HEK293 (cell line): ENCODE measurements around the gene KCNF1.

Experiments
- CTCF ChIA-PET: fragments of 350-600 bp; formaldehyde crosslinking; extraction: SDS; loops from one replicate; lab custom pipeline; 2021; ENCODE audit warnings: antibody characterized with exemption; lab: Yijun Ruan, JAX
- POLR2A ChIA-PET: fragments of 300-600 bp; formaldehyde crosslinking; extraction: SDS; loops from one replicate; lab custom pipeline; 2020; ENCODE audit warnings: antibody characterized with exemption, inconsistent platforms; lab: Yijun Ruan, JAX
- H3K27ac ChIP-seq: fragments of 200-500 bp; sonication (Bioruptor generic); 2 replicates; pipeline ENCODE4 v1.5.1; 2014; ENCODE audit warnings: low read depth, low read length, control low read depth, inconsistent platforms; ENCODE audit errors: extremely low read depth
- H3K36me3 ChIP-seq, 2 experiments: fragments of 200-500 bp in 1 of 2; sonication (Bioruptor generic) in 1 of 2; 1 replicate in 1 of 2; 2 replicates in 1 of 2; pipeline ENCODE4 v1.5.1; 2014 to 2017; ENCODE audit warnings: inconsistent platforms in 2 of 2, low read length in 2 of 2; ENCODE audit not compliant: control insufficient read depth in 2 of 2, insufficient read depth in 1 of 2
- H3K4me1 ChIP-seq: fragments of 200-500 bp; sonication (Bioruptor generic); 2 replicates; pipeline ENCODE4 v1.5.1; 2014; ENCODE audit warnings: mild to moderate bottlenecking, low read length, inconsistent platforms; ENCODE audit not compliant: control insufficient read depth, insufficient read depth
- H3K4me3 ChIP-seq: 2 replicates; pipeline ENCODE4 v1.5.1; 2011; ENCODE audit warnings: low read depth, mild to moderate bottlenecking, control low read depth, low read length, moderate library complexity
- H3K9me3 ChIP-seq: fragments of 200-500 bp; sonication (Bioruptor generic); 2 replicates; pipeline ENCODE4 v1.5.1; 2014; ENCODE audit warnings: low read depth, low read length, inconsistent platforms; ENCODE audit not compliant: control insufficient read depth, insufficient read depth
- CTCF ChIP-seq: fragments of 450-650 bp; formaldehyde crosslinking; IDR thresholded peaks from 2 replicates; pipeline ENCODE4 v1.5.1; 2016; ENCODE audit warnings: missing biosample characterization, missing genetic modification characterization
- ELK4 ChIP-seq: IDR thresholded peaks from 2 replicates; pipeline ENCODE4 v1.6.1; 2011; ENCODE audit warnings: mild to moderate bottlenecking, low read depth, low read length, borderline replicate concordance
- GLI2 ChIP-seq: fragments of 450-650 bp; formaldehyde crosslinking; IDR thresholded peaks from 2 replicates; pipeline ENCODE4; 2017; ENCODE audit warnings: missing biosample characterization, missing genetic modification characterization, low read depth, borderline replicate concordance
- MZF1 ChIP-seq: fragments of 450-650 bp; formaldehyde crosslinking; IDR thresholded peaks from 2 replicates; pipeline ENCODE4 v1.5.1; 2017; ENCODE audit warnings: missing biosample characterization, missing genetic modification characterization, borderline replicate concordance
- YY1 ChIP-seq: fragments of 450-650 bp; formaldehyde crosslinking; IDR thresholded peaks from 2 replicates; pipeline ENCODE4 v1.5.1; 2018; ENCODE audit warnings: missing biosample characterization, missing genetic modification characterization
- YY2 ChIP-seq: fragments of 450-650 bp; formaldehyde crosslinking; IDR thresholded peaks from 2 replicates; pipeline ENCODE4 v1.5.1; 2016; ENCODE audit warnings: missing biosample characterization, missing genetic modification characterization
- ZFHX2 ChIP-seq: fragments of 450-650 bp; formaldehyde crosslinking; conservative IDR thresholded peaks from 2 replicates; pipeline ENCODE4 v1.5.1; 2016; ENCODE audit warnings: missing biosample characterization, missing genetic modification characterization
- ZFP69B ChIP-seq: fragments of 450-650 bp; formaldehyde crosslinking; IDR thresholded peaks from 2 replicates; pipeline ENCODE4 v1.5.1; 2016; ENCODE audit warnings: missing biosample characterization, missing genetic modification characterization
- ZNF112 ChIP-seq: fragments of 450-650 bp; formaldehyde crosslinking; IDR thresholded peaks from 2 replicates; pipeline ENCODE4 v1.5.0; 2017; ENCODE audit warnings: missing biosample characterization, missing genetic modification characterization
- ZNF169 ChIP-seq: fragments of 450-650 bp; formaldehyde crosslinking; IDR thresholded peaks from 2 replicates; pipeline ENCODE4 v1.5.1; 2016; ENCODE audit warnings: missing biosample characterization, missing genetic modification characterization
- ZNF223 ChIP-seq: fragments of 450-650 bp; formaldehyde crosslinking; IDR thresholded peaks from 2 replicates; pipeline ENCODE4 v1.5.1; 2016; ENCODE audit warnings: missing biosample characterization, missing genetic modification characterization
- ZNF239 ChIP-seq: fragments of 450-650 bp; formaldehyde crosslinking; IDR thresholded peaks from 2 replicates; pipeline ENCODE4 v1.5.1; 2016; ENCODE audit warnings: missing biosample characterization, missing genetic modification characterization
- ZNF24 ChIP-seq: fragments of 450-650 bp; formaldehyde crosslinking; IDR thresholded peaks from 2 replicates; pipeline ENCODE4 v1.5.1; 2016; ENCODE audit warnings: missing biosample characterization, missing genetic modification characterization
- ZNF404 ChIP-seq: fragments of 450-650 bp; formaldehyde crosslinking; IDR thresholded peaks from 2 replicates; pipeline ENCODE4 v1.5.1; 2017; ENCODE audit warnings: missing biosample characterization, missing genetic modification characterization
- ZNF530 ChIP-seq: fragments of 450-650 bp; formaldehyde crosslinking; IDR thresholded peaks from 2 replicates; pipeline ENCODE4 v1.5.1; 2016; ENCODE audit warnings: low read depth, missing biosample characterization, missing genetic modification characterization
- ZNF747 ChIP-seq: fragments of 450-650 bp; formaldehyde crosslinking; IDR thresholded peaks from 2 replicates; pipeline ENCODE4 v1.5.1; 2016; ENCODE audit warnings: missing biosample characterization, missing genetic modification characterization
- TF ChIP-seq, protein P1 (sequence below): fragments of 450-650 bp; formaldehyde crosslinking; IDR thresholded peaks from 2 replicates; pipeline ENCODE4 v1.5.1; 2016; ENCODE audit warnings: missing biosample characterization, missing genetic modification characterization, low read depth

KCNF1 gene

GRCh38 chr2:10905006-10905861, 6.5 kb upstream of the KCNF1 start:
- Histone ChIP-seq H3K9me3 (no peaks in the 10 kb centered on the region), H3K27ac (no peak overlapping the region), H3K4me1 (no peaks in the 10 kb centered on the region), H3K36me3 (no peaks in the 10 kb centered on the region)
- CTCF ChIA-PET, result interaction anchor here (0.5 kb wide), 1 partner anchor 12 kb away, joined by 3 read pairs; no protein-coding TSS in a partner anchor
- POLR2A ChIA-PET, result no interaction called here
- TF ChIP-seq ZNF24, result no peak
- no peak for TF ChIP-seq ZFHX2 (tag by site-specific recombination)
- TF ChIP-seq ZNF112, result no peak
- TF ChIP-seq, all 188 proteins: peak for 0
- no peak overlapping the region for H3K4me3 ChIP-seq

GRCh38 chr2:10905862-10906143, 5.9 kb upstream of the KCNF1 start:
- H3K4me1 ChIP-seq, result no peaks in the 10 kb centered on the region
- ChIA-PET CTCF (interaction anchor here (0.5 kb wide), 1 partner anchor 12 kb away, joined by 3 read pairs; no protein-coding TSS in a partner anchor), POLR2A (no interaction called here)
- H3K4me3 ChIP-seq, result no peak overlapping the region
- no peak for TF ChIP-seq ZNF169
- TF ChIP-seq ELK4, result no peak
- TF ChIP-seq ZNF530 (tag by site-specific recombination), result no peak
- no peak for TF ChIP-seq ZNF404 (tag by site-specific recombination)
- no peak for TF ChIP-seq CTCF (tag by site-specific recombination)
- TF ChIP-seq ZNF239 (tag by site-specific recombination), result no peak
- TF ChIP-seq, protein P1, sequence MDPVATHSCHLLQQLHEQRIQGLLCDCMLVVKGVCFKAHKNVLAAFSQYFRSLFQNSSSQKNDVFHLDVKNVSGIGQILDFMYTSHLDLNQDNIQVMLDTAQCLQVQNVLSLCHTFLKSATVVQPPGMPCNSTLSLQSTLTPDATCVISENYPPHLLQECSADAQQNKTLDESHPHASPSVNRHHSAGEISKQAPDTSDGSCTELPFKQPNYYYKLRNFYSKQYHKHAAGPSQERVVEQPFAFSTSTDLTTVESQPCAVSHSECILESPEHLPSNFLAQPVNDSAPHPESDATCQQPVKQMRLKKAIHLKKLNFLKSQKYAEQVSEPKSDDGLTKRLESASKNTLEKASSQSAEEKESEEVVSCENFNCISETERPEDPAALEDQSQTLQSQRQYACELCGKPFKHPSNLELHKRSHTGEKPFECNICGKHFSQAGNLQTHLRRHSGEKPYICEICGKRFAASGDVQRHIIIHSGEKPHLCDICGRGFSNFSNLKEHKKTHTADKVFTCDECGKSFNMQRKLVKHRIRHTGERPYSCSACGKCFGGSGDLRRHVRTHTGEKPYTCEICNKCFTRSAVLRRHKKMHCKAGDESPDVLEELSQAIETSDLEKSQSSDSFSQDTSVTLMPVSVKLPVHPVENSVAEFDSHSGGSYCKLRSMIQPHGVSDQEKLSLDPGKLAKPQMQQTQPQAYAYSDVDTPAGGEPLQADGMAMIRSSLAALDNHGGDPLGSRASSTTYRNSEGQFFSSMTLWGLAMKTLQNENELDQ, result no peak
- TF ChIP-seq GLI2, result no peak
- TF ChIP-seq ZNF747 (tag by site-specific recombination), result no peak
- no peak for TF ChIP-seq ZFP69B
- TF ChIP-seq YY1 (tag by site-specific recombination), result no peak
- TF ChIP-seq ZNF223 (tag by site-specific recombination), result no peak
- no peak for TF ChIP-seq YY2 (tag by site-specific recombination)
- TF ChIP-seq MZF1 (tag by site-specific recombination), result no peak
- H3K9me3 ChIP-seq, result no peaks in the 10 kb centered on the region
- no peak overlapping the region for H3K27ac ChIP-seq
- H3K36me3 ChIP-seq, result no peaks in the 10 kb centered on the region
